ENCODE data around the gene LMAN1L.
A peak's percentile ranks its signal among the peaks of the same experiment; 100 is the strongest.
"Not testable (repeated sequence)": the region's sequence is repeated elsewhere in the genome, so short reads cannot be mapped to it uniquely, and the experiment has no call there.

Gene LMAN1L

GRCh38 chr15:74782259-74783071, 30.2 kb upstream of the LMAN1L start:
- no peak for DNase-seq (ENCODE audit: low read depth in 1 of 2, low spot score in 1 of 2)

DNA sequence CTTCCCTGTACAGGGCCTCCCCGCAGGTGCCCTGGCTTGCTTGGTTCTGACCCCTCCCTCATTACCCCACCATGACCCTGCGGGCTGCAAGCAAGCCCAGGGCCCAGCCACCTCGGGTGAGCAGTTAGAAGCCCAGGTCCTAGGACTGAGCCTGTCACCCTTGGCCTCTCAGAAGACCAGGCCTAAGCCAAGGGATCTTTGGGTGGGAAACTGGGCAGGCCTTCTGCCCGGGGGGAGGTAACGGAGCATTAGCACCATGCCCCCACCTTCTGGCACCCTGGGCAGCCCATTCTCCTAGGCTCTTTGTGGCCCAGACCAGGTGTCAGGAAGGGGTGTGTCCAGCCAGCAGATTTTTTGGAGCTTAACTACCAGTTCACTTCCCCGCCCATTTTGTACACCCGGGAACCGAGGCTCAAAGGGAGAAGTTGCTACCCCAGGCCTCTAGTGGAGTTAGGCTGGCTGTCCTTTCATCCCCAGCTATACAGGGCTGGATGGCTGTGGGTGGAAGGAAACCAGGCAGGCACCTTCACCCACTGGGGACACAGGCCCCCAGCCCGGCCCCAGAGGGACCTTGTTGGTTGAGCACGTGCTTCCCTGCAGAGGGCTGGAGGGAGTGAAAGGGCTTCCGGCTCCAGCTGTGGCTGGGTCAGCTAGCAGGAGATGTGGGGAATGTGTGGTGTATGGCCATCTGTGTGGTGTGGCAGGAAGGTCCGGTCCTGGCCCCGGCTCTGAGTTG, 29.4 kb upstream of the LMAN1L start:
- DNase-seq (ENCODE audit: low read depth in 1 of 2, low spot score in 1 of 2) = no peak

DNA sequence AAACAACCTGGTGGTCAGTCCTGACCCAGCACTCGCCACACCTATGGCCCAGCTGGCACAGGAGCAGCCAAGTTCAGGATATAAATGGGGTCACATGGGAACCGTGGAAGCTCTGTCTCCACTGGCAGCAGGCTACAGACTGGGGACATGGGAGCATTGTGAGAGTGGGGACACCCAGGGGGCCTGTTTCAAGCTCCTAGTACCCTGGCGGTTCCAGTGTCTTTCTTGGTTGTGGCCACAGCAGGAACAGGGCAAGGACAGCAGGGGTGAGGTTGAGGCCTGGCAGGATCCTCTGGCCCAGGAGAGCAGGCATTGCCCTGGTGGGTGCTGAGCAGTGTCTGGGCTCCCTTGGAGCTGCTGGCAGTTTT, 28.8 kb upstream of the LMAN1L start:
- DNase-seq (ENCODE audit: low read depth in 1 of 2, low spot score in 1 of 2) = no peak

DNA sequence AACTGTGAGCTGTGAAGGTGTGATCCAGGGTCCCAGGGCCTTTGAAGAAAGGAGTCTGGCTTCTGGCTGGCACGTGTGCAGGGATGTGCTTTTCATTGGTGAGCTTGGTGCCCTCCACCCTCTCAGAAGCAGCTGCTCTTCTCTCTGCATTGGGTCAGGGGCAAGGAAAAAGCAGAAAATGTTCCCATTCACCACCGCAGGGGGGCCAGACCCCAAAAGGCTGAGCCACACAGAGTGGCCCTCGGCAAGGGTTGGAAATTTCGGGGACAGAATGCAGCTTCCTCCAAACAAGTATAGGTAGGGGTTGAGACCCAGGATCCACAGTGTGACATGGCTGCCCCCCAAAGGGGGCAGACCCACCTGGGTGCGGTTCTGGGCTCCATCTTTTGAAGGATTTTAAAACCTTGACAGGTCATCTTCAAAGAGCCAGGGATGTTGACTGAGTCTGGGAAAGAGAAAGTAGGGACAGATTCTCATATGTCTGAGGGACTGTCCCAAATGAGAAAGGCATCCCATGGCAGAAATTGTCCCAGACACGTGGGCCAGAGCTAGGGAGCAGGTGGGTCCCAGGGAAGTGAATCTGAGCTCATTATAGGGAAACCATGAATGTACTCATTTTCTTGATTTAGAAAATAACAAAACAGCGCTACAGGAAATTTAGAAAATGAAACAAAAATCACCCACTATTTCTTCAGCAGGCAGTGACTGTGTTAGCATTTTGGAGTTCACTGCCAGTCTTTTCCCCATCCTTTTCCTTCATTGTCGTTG, 28.0 kb upstream of the LMAN1L start:
- DNase-seq (ENCODE audit: low read depth in 1 of 2, low spot score in 1 of 2) = no peak

DNA sequence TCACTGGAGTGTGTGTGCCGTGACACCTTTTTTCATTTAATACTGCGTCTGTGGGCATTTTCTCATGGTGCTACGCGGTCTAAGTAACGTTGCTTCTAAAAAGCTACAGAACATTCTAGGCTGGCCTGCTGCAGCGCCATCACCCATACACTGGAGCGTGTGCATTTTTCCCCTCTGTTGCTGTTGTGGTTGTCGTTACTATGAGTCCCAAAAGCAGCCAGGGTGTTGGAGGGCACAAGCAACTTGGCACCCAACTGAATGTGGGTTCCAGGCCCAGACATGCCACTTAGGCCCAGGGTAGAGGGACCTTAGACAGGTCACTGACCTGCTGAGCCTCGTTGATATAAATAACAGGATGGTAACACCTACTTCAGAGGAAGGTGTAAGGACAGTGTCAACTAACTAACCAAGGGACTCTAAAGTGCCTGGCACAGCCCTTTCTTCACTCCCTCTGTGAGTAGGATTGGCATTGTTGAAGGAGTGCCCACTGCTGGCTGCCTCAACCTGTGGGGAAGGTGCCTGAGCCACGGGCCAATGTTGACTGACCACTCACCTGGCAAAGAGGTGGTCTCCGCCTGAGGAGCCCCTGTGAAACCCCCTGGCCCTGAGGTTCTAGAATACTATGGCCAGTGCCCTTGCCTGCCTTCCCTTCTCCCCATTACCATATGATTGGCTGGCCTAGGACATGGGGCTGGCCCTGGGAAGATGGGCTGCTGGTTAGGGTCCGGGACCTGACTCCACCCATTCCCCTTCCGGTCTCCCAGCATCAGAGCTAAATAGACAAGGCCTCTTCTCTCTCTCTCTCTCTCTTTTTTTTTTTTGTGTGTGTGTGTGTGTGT, 27.2 kb upstream of the LMAN1L start:
- DNase-seq (ENCODE audit: low read depth in 1 of 2, low spot score in 1 of 2) = no peak

DNA sequence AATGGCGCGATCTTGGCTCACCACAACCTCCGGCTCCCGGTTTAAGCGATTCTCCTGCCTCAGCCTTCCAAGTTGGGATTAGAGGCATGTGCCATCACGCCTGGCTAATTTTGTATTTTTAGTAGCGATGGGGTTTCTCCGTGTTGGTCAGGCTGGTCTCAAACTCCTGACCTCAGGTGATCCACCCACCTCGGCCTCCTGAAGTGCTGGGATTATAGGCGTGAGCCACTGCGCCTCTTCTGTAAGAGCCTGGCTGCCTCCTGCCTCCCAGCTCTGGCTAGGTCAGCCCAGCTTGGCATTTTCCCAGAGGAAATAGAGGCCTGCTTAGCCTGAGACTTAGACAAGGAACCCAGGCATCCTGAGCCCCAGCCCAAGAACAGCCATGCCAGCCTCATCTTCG, 26.6 kb upstream of the LMAN1L start:
- DNase-seq (ENCODE audit: low read depth in 1 of 2, low spot score in 1 of 2) = not testable (repeated sequence)

GRCh38 chr15:74786551-74787165, 26.0 kb upstream of the LMAN1L start:
- DNase-seq (ENCODE audit: low read depth in 1 of 2, low spot score in 1 of 2) = no peak

- DNase-seq (ENCODE audit: low read depth in 1 of 2, low spot score in 1 of 2) = peak; percentile 76 to 90
These were observed 25.2 kb upstream of the LMAN1L start for GRCh38 chr15:74787251-74788041.

DNA sequence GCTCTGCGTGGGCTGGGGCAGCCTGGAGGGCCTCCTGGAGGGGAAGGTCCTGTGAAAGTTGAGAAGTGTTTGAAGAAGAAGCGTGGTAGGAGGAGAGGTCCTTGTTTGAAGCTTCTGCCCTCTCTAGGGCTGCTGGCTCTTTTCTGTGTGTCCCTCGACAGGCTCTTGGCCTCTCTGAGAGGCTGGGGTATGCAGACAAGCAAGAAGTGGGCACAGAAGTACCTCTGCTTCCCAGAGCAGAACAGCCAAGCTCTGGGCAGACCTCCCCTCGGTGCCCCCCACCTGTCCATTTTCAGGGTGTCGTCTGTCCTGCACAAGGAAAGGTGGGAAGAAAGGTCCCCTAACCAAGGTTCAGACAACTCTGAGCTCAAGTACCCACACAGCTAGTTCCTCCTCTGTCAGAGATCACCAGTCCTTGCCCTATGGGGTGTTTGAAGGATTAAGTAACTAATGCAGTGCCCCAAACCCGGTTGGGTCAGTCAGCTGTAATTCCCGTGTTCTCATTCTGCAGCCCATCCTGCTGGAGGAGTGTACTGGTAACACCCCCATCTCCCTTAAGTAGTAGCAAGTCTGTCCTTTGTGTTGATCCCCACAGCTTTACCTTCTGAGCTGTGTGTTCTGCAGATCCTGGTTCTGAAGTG, 24.5 kb upstream of the LMAN1L start:
- no peak for DNase-seq (ENCODE audit: low read depth in 1 of 2, low spot score in 1 of 2)

DNA sequence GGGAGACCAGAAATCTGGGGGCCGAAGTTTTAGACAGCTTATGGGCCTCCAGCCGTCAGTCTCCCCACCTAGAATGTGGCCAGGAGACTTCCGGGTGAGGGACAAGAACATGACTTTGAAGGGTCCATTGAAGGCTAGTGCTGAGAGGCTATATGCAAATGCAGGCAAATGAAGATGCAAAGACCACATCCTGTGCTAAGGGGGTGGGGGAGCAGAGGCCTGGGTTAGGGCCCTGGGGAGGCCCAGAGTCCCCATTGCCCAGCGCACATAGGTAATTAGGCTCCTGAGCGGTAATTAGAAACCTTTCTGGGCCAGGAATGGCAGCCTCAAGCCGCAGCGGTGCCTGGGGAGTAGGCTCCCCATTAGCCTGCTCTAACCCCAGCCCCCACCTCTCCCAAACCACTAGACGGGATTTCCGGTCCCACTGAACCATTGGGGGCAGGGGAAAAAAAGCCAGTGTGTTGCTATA, 23.9 kb upstream of the LMAN1L start:
- no peak for DNase-seq (ENCODE audit: low read depth in 1 of 2, low spot score in 1 of 2)

- no peak for DNase-seq (ENCODE audit: low read depth in 1 of 2, low spot score in 1 of 2)
These were observed 23.4 kb upstream of the LMAN1L start for GRCh38 chr15:74789171-74789631.

DNA sequence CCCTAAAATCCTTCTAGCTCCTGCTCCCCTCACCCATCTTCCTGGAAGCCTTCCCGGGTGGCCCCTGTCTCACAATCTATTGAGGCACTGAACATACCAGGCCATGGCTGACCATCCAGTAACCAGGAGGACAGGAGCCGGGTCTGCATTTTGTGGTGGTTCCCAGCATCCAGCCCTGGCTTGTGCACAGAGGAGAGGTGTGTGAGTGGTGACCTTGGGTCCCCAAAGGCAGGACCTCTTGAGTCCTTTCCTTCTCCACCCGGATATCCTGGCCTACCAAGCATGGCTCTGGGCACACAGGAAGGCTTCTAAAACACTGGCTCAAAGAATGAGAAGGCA, 22.9 kb upstream of the LMAN1L start:
- no peak for DNase-seq (ENCODE audit: low read depth in 1 of 2, low spot score in 1 of 2)

- DNase-seq (ENCODE audit: low read depth in 1 of 2, low spot score in 1 of 2) = no peak
These were observed 22.3 kb upstream of the LMAN1L start for GRCh38 chr15:74790080-74790916.

- DNase-seq (ENCODE audit: low read depth in 1 of 2, low spot score in 1 of 2) = no peak
These were observed 21.6 kb upstream of the LMAN1L start for GRCh38 chr15:74791007-74791406.

- no peak for DNase-seq (ENCODE audit: low read depth in 1 of 2, low spot score in 1 of 2)
These were observed 21.0 kb upstream of the LMAN1L start for GRCh38 chr15:74791667-74792066.

DNA sequence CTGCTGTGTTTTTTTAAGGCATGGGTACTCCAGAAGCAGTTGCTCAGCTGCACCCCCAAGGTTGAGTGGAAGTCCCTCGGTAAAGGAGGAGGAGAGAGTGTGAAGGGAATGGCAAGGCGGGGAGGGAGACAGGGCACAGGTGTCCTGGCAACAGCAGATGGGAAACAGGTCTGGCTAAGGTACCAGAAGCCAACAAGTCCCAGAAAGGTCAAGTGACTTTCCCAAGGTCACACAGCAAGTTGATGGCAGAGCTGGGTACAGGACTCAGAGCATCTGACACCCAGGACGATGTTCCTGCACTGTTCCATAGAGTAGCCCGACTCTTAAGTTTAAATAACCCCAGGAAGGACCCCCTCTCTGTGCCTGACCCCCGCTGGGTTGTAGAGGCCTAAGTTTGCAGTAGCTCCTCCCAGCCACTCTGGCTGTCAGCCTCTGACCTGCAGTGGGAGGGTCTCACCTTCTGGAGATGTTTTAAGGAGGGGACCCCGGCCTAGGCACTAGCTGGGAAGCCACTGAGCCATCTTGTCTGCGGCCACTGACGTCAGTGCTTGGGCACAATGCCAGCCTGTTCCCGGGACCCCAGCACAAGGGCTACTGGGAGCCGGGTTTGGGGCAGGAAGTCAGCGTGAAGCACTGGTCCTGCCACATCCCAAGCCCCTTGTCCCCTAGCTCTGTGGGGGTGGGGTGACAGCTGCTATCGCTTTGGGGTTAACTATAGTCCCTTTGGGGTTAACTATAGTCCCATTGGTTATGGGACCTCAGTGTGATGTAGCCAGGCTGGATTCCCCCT, 20.2 kb upstream of the LMAN1L start:
- DNase-seq (ENCODE audit: low read depth in 1 of 2, low spot score in 1 of 2) = no peak
